HG03457 (cell line): ENCODE results near the gene RHEB.
A peak's percentile ranks its signal among the peaks of the same experiment; 100 is the strongest.

Experiments
- ATAC-seq: cut with Tn5 transposase; IDR thresholded peaks from one replicate; pipeline ENCODE4 v1.9.1; 2021; ENCODE audit warnings: moderate number of reproducible peaks; ENCODE audit not compliant: unreplicated experiment

Gene RHEB, protein sequence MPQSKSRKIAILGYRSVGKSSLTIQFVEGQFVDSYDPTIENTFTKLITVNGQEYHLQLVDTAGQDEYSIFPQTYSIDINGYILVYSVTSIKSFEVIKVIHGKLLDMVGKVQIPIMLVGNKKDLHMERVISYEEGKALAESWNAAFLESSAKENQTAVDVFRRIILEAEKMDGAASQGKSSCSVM

DNA sequence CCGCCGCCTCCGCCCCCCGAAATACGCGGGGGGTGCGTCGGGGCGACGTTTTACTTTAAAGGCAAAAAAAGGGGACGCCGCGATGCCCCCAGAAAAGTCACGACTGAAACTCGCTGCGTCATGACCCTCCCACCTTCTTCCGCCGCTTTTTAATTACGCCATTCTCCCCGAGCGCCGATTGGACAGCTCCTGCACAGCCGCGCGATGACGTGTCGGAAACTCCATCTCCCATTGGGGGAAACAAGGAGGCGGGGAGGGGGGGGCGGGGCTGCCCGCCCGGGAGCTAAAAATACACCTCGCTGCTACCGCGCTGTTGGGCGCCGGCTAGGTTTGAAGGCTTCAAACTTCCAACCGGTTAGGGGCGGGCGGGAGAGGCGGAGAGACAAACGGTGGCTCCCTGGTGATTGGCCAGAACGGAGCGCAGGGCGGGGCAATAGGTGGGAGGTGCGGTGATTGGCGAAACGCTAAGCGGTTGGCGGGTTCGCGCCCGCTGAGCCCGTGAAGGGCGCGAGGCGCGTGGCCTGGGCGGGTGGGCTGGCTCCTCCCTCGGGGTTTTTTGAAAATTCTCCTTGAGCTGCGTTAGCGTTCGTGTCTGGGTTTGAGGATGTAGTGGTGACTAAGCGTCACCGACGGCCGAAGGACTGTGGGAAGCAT lies at the start of gene RHEB:
RHEB (minus strand) TSS at position 131 of the 654 bp plus-strand sequence. CDS start 384 bp downstream, outside the sequence.
- ATAC-seq, result peak; percentile 63

- no peak for ATAC-seq
These were observed 47.2 kb upstream of the RHEB start for GRCh38 chr7:151566897-151567320.

GRCh38 chr7:151565541-151565940 lies 45.8 kb upstream of the RHEB start:
- ATAC-seq, result no peak

DNA sequence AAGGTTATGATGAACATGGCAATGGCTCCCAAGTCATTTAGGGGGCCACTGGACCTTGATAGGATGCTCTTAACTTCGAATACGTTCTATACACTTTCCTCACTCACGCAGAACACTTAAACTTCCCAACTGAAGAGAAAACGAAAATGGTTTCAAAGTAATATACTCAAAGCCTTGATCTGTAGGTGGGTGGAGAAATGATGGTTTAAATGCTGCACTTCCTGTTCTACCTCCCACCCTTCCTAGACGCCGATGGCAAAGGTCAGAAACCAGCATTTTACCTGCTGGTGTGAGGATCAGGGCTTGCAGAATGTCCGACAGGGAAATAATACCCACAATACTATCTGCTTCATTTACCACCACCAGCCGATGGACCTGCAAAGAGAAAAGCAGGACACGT lies 40.5 kb upstream of the RHEB start:
- ATAC-seq, result no peak

- ATAC-seq, result no peak
These were observed 40.0 kb upstream of the RHEB start for GRCh38 chr7:151559557-151560183.

- ATAC-seq, result no peak
These were observed 38.9 kb upstream of the RHEB start for GRCh38 chr7:151558575-151558974.

DNA sequence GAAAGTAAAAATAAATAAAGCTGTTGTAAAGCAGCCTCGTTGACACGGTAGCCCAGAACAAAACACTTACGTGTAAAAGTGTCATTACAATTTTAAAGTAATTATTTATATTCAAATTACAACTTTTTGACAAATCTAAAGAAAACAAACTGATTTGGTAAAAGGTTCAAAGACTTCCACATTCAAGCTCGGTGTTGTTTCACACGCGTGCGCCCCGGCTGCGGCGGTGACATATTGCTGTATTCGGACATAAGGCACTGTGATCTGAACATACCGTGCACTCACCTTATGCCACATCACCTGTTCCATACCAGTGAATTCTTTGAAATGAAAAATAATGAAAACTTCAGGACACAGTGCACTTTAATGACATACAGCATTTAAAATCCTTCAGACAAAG lies 36.9 kb upstream of the RHEB start:
- ATAC-seq, result no peak

DNA sequence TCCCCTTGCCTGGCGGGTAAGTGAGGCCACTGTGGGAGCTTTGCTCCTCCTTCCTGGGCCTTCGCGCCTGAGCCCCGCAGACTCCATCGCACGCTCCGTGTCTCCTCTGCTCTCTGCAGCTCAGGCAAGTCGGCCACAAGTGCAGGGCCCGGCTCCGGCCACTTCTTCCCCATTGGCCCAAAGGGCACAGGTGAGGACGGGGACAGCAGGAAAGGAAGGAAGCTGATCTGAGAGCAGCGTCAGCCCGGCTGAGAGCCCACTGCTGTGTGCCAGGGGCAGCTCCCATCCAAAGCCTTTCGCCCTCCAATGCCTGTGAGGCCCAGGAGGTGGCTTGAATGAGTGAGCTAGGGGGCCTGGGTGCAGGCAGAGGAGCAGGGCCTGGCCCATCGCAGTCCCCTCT lies 33.7 kb upstream of the RHEB start:
- no peak for ATAC-seq

DNA sequence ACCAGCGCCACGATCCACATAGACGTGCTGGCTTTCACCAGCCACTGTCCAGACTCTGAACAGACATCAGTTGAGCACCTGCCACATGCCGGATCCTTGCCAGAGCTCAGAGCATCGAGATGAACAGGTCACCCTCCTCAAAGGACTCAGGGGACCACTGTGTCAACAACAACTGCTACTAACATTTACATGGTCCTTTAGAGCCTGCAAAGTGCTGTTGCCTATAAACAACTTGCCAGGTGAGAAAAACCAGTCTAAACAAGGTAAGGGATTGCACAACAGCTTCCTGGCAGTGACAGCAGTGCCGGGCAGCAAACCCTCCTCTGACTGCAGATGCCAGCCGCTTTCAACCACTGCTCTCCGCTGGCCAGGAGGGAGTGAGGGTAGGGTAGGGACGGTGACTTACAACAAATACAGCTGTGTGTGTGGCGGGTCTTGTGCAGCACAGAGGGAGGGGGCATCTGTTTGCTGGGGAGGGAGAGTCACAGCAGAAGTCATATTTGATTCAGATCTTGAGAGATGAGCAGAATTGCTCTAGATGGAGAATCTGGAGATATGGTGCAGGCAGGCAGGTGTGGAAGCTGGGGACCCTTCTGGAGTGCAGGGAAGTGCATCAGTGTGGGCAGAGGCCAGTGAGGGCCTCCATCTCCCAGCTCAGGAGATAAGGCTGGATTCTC lies 32.8 kb upstream of the RHEB start:
- no peak for ATAC-seq

DNA sequence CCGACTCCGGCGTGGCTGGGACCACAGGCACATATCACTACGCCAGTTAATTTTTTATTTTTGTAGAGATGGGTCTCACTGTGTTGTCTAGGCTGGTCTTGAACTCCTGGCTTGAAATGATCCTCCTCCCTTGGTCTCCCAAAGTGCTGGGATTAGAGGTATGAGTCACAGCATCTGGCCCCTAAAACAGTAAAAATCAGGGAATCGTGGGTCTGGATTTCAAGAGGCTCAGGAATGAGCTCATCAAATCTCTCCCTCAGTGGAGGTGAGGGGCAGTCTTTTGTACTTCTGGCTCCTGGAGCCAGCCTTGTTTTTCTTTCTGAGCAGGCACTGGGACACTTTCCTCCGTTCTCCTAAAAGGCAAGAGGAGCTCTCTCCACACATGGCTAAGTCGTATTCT lies 32.1 kb upstream of the RHEB start:
- ATAC-seq, result no peak

GRCh38 chr7:151550656-151551286 lies 31.1 kb upstream of the RHEB start:
- ATAC-seq, result no peak

GRCh38 chr7:151549644-151550043 lies 29.9 kb upstream of the RHEB start:
- ATAC-seq, result no peak

DNA sequence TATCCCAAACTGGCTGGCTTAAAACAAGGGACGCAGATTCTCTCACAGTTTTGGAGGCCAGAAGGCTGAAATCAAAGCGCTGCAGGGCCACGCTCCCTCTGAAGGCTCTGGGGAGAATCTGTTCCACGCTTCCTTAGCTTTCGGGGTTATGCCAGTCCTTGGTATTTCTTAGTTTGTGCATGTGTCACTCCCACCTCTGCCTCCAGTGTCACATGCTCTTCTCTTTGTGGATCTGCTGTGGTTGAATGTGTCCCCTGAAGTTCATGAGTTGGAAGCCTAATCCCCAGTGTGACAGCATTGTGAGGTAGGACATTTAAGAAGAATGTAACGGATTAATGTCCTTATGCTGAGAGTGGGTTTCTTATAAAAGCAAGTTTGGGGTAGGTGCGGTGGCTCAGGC lies 29.4 kb upstream of the RHEB start:
- no peak for ATAC-seq

DNA sequence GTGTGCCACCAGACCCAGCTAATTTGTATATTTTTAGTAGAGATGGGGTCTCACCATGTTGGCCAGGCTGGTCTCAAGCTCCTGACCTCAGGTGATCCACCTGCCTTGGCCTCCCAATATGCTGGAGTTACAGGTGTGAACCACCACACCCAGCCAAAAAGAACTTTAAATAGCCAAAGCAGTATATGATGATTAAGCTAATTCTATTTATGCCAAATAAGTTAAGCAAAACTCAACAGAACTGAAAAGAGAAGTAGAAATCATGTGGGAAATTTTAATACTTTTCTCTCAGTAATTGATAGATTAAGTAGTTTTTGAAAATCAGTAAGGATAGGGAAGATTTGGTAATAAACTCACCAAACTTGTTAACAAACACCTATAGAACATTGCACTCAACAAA lies 24.5 kb upstream of the RHEB start:
- no peak for ATAC-seq

DNA sequence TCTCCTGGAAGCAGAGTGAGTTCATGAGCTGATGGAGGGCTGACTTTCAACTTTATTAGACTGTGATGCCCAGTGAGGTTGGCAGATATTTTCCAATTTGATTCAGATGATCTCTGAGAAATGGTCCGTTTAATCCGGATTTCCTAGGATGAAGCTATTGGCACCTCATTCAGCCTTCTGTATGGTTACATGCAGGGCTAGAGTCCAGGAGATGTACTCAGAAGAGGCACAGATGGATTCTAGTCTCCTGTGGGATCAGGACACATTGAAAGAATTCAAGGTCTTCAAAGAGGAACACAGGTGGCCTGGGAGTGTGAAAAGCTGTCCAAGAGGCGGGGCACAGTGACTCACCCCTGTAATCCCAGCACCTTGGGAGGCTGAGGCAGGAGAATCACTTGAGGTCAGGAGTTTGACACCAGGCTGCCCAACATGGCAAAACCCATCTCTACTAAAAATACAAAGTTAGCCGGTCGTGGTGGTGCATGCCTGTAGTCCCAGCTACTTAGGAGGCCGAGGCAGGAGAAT lies 23.0 kb upstream of the RHEB start:
- no peak for ATAC-seq

GRCh38 chr7:151541709-151542499 lies 22.2 kb upstream of the RHEB start:
- no peak for ATAC-seq

GRCh38 chr7:151540146-151540545 lies 20.5 kb upstream of the RHEB start:
- ATAC-seq, result no peak

DNA sequence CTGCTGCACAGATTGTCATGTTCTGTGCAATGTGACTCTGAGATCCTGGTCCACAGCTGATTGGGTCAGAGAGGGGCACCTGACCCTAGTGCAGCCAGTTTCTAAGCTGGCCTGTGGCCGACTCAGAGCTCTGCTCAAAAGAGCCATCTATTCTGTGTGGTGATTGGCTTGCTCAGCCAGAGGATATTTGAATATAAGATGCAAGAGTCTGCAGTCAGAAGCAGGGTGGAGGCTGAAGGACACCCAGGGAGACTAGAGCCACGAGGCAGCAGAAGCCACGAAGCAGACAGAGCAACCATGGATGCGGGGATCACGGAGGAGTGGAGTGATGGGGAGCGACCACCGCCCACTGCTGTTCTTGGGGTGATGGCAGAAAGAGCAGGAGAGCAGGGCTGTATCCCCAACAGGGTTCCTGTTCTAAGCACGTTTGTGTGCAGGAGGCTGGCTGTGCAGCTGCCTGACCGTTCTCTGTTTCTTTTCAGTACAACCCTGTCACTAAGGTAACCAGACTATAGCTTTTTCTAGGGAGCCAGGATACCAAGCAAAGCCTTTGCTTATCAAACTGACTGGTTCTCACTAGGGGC lies 19.5 kb upstream of the RHEB start:
- peak; percentile 65 for ATAC-seq

DNA sequence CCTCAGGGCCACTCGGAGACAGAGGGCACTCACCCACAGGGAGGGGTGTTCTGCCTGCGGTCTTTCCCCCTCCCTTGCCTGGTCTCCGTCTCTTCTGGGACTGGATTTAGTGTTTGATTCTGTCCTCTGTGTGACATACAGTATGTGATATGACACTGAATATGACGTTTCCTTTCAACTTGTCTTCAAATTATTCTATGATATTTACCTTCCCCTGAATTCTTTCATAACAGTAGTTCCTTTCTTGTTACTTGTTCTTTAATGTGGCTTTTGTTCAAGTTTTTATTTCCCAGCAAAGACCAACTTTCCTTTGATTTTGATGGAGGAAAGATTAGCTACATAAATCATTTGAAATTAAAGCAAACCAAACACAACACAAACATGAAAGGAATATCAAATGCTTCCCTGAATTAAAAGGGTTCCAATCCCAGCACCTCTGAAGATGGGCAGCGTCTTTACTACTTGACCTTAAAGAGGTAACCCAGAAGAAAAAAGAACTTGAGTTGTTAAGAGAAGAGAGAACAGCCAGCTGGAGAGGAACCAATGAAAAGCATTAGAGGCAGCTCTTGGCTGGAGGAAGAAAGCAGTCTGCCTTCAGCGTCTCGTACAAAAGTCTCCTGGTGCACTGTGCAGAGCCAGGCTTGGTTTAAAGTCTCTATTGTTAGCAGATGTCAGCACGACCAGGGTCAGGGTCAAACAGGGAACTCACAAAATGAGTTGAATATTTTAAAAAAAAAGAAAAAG lies 18.3 kb upstream of the RHEB start:
- ATAC-seq, result no peak
